NCI-H1417 treated with DMSO at 0.1 percent for 48 hours (cell line): ENCODE data around the gene TMC2.
A peak's percentile ranks its signal among the peaks of the same experiment; 100 is the strongest.
"Not testable (repeated sequence)": the region's sequence is repeated elsewhere in the genome, so short reads cannot be mapped to it uniquely, and the experiment has no call there.

Experiments used
- DNase-seq: peaks from one replicate; lab custom pipeline; 2025; lab: John Stamatoyannopoulos, UW

Gene TMC2, protein sequence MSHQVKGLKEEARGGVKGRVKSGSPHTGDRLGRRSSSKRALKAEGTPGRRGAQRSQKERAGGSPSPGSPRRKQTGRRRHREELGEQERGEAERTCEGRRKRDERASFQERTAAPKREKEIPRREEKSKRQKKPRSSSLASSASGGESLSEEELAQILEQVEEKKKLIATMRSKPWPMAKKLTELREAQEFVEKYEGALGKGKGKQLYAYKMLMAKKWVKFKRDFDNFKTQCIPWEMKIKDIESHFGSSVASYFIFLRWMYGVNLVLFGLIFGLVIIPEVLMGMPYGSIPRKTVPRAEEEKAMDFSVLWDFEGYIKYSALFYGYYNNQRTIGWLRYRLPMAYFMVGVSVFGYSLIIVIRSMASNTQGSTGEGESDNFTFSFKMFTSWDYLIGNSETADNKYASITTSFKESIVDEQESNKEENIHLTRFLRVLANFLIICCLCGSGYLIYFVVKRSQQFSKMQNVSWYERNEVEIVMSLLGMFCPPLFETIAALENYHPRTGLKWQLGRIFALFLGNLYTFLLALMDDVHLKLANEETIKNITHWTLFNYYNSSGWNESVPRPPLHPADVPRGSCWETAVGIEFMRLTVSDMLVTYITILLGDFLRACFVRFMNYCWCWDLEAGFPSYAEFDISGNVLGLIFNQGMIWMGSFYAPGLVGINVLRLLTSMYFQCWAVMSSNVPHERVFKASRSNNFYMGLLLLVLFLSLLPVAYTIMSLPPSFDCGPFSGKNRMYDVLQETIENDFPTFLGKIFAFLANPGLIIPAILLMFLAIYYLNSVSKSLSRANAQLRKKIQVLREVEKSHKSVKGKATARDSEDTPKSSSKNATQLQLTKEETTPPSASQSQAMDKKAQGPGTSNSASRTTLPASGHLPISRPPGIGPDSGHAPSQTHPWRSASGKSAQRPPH

DNA sequence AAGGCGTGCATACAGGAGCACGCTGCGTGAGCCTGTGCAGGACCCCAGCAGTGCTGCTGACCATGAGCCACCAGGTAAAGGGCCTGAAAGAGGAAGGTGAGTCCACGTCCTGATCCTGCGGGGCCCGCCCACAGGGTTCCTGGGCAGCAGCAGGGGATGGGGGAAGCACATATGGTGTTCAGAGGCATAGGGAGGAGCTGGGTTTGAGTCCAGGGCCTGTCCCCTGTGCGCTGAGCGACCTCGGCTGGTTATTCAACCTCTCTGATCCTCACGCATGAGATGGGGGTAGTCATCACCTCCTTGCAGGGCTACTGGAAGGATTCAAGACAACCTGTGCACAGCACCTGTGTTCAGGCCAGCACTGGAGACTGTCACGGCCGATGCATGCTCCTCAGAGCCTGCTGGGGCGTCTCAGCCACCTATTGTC, at the start of gene TMC2:
Gene TMC2 (plus strand): TSS at position 14 of the 427 bp plus-strand sequence. CDS start 49 bp downstream, at position 63.
- no peak for DNase-seq

DNA sequence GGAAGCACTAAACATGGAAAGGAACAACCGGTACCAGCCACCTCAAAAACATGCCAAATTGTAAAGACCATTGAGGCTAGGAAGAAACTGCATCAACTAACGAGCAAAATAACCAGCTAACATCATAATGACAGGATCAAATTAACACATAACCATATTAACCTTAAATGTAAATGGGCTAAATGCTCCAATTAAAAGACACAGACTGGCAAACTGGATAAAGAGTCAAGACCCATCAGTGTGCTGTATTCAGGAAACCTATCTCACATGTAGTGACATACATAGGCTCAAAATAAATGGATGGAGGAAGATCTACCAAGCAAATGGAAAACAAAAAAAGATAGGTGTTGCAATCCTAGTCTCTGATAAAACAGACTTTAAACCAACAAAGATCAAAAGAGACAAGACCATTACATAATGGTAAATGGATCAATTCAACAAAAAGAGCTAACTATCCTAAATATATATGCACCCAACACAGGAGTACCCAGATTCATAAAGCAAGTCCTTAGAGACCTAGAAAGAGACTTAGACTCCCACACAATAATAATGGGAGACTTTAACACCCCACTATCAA, 33.5 kb upstream of the TMC2 start:
- not testable (repeated sequence) for DNase-seq

DNA sequence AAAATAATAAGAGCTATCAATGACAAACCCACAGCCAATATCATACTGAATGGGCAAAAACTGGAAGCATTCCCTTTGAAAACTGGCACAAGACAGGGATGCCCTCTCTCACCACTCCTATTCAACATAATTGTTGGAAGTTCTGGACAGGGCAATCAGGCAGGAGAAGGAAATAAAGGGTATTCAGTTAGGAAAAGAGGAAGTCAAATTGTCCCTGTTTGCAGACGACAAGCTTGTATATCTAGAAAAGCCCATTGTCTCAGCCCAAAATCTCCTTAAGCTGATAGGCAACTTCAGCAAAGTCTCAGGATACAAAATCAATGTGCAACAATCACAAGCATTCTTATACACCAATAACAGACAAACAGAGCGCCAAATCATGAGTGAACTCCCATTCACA, 31.6 kb upstream of the TMC2 start:
- not testable (repeated sequence) for DNase-seq

DNA sequence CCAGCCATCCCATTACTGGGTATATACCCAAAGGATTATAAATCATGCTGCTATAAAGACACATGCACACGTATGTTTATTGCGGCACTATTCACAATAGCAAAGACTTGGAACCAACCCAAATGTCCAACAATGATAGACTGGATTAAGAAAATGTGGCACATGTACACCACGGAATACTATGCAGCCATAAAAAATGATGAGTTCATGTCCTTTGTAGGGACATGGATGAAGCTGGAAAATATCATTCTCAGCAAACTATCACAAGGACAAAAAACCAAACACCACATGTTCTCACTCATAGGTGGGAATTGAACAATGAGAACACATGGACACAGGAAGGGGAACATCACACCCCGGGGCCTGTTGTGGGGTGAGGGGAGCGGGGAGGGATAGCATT, 29.9 kb upstream of the TMC2 start:
- not testable (repeated sequence) for DNase-seq

DNA sequence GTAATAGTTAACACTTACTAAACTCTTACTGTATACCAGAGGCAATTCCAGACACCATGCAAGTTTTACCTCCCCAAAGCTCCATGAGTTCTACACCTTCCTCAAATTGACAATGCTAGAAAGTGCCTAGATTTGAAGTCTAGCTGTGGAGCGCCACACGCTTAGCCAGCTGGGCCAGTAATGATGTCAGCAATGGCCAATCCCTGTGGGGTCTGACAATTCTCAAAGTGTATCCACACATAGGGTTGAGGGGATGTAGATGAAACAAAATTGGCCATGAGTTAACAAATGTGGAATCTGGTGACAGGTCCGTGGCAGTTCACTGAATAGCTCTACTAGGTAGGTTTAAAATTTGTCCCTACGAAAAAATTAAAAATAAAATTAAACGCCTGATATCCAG, 28.9 kb upstream of the TMC2 start:
- no peak for DNase-seq

DNA sequence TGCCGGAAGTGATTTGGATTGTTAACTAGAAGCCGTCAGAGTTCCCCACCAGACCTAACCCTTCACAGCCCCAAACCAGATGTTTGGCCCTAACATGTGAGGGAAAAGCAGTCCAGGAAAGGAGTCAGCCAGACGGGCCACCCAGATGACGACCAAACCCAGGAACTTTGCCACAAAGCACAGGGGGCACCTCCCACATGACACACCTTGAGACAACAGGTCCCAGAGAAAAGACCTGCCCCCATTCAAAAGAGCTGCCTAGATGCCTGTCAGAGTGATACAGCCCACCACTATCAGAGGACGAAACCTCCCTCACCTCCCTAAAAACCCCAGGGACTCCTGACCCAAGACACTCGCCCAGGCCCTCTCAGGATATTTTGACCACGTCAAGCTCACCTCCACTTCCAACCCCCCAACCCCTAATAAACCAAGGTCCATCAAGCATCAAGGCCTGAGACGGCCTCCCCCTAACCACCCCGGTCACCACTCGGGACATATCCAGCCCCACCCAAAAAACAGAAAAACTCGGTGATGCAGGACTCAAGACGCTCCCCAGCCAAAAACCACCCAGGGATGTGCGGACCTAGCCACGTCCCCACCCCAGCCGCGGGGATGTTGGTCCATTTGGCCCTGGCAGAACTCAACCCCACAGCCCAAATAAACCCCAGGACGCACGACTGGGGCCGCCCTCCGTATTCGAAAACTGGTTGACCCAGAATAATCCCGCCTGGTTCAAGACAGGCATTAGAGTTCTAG, 28.3 kb upstream of the TMC2 start:
- DNase-seq, result no peak

DNA sequence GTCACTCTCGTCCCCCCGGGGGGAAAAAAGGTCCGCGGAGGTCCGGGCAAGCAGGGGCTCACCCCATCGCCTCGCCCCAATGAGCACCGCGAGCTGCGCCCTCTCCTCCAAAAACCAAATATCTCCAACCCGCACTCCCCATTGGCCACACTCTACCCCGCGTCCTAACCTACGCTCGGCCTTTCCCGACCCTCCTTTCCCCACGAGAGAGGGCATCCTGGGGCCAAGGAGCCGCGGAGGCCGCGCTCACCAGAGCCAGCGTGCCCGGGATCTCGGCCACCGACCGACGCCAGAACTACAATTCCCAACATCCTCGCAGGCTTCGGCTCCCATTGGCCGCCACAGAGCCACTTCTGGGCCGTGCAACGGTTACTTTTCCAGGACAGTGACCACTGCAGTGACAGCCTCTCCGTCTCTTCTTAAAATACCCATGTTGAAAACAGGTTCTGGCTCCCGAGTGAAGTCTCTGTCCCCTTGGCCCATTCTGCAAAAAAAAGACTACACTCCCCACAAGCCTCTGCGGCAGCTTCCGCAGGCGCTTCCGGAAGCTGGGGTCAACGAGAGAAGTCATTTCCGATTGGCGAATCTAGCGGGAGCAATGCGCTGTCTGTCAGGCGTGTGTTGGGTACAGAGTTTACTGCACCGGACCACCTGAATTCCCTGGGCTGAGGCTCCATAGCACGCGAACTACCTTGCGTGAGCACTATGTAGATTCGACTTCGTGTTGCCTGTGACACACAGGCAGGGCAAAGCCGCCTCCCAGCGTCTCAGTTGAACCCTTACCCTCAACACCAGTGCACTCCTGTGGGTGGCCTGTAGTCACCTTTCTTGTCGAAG, 27.5 kb upstream of the TMC2 start, which contains the start of gene ZNF343:
Gene ZNF343 (minus strand): TSS at position 285 of the 837 bp plus-strand sequence. CDS start 15,020 bp downstream, outside the sequence.
- DNase-seq, result peak; percentile 87

DNA sequence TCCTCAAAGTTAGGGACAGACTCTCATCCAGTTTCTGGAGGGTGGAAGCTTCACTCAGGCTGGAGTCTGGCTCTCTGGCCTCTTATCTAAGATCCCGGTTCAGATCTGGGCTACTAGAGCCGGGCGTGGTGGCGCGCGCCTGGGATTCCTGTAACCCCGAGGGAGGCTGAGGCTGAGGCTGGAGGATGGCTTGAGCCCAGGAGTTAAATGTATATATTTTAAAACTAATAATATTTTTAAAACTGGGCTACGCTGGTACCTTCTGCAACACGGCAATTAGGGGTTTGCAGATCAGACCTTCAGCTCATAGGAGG, 26.9 kb upstream of the TMC2 start:
- no peak for DNase-seq

DNA sequence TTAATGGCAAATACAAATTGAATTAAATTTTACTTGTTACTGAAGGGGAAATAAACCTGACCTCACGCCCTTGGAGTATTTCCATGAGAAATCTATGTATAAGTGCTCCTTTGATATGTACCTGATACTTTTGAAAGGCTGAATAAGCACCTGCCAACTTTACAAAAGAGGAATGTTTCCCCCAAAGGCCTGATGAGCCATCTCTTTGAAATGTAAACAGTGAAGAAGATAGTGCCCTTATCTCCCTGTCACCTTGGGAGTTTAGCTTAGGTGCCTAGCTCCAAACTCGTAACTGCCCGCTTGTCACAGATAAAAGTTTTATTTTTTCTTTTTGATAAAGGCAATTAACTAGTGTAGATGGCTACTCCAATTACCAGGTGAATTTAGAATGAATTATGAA, 26.6 kb upstream of the TMC2 start:
- DNase-seq, result no peak

DNA sequence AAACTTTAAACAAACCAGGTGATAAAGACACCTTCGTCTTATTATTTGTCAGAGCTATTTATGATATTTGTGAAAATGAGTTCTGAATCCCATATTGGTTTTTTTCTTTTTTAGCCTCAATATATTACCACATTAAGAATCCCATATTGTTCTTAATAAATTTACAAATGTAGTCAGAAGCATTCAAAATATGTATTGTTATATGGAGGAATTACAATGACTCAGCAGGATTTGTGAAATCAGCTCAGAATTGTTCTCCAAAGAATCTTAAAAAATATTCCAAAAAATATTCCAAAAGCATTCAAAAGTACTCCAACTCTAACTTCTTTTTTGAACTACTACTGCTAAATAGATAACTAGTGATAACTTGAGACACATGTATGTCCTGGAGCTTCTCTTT, 21.2 kb upstream of the TMC2 start:
- no peak for DNase-seq

DNA sequence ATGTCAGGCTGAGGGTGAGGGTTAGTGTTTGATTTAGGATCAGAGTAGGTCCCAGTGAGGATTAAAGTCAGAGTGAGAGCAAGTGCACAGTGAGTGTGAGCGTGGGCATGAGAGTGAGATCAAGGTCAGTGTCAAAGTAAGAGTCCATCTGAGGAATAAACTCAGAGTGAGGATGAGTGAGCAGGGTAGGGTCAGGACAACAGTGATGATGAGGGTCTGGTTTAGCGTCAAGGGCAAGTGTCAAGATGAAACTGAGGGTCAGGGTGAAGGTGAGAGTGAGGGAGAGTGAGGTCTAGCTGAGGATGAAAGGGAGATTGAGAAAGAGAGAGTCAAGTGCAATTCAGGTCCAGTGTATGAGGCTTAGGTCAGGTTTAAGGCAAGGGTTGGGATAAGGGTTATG, 20.0 kb upstream of the TMC2 start:
- no peak for DNase-seq

DNA sequence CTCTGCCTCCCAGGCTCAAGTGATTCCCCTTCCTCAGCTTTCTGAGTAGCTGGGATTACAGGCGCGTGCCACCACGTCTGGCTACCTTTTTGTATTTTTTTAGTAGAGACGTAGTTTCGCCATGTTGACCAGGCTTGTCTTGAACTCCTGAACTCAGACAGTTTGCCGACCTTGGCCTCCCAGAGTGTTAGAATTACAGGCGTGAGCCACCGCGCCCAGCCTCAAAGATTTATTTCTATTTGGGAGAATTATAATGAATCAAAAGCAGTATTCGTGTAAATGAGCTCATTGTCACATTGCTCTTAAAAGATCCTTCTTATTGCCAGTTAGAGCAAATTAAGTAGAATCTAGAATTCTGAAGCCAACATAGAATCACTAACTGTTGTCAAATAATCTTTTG, 18.3 kb upstream of the TMC2 start:
- DNase-seq, result no peak

DNA sequence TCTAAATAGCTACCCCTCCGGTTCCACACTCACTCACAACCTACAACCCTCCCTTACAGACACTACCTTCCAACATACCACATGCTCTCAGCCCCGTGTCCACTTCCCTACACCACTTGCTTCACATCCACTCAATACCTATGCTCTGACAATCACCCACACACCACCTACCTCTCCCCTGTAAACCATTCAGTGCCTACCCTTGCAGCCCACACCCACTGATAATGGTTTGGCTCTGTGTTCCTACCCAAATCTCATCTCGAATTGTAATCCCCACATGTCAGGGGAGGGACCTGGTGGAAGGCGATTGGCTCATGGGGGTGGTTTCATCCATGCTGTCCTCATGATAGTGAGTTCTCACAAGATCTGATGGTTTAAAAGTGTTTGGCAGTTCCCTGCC, 17.8 kb upstream of the TMC2 start:
- DNase-seq, result no peak

DNA sequence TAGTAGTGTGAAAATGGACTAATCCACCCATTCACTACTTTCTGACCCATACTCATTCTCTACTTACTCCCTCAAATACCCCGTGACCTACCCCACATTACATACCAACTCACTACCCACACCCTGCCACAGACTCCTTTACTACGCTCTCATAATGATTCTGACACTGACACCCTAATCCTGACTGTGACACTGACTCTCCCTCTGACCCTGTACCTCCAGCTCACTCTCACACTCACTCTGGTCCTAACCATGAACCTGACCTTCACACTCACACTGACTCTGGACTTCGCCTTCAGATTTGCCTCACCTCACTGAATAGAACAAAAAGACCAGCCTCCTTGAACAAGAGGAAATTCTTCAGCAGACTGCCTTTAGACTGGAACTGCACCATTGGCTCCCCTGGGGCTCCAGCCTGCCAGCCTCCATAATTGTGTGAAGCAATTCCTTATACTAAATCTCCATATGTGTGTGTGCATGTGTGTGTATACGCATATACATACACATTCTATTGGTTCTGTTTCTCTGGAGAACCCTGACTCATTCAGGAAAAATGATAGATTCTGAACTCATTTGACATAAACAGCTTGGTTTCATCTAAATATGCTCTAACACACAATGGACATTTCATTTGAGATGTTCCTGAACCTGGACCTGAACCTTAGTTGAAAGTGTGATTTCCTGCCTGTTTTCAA, 17.1 kb upstream of the TMC2 start:
- DNase-seq, result no peak

DNA sequence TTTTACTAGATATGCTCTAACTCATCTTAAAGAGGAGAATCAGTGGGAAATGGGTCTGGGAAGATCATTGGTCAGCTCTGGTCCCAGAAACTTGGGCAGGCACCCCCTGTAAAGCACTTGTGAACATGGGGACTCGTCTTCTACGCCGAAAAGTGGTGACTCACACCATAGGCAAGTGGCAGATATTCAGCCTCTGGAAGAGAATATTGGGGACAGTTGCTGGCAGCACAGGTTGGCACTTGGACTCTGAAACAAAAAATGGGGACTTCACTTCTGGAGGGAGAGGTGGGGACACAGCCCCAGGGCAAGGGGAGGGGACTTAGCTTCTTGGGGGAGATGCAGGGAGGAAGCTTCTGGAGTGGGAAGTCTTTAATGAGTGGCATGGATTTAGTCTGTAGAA, 15.8 kb upstream of the TMC2 start:
- DNase-seq, result no peak

DNA sequence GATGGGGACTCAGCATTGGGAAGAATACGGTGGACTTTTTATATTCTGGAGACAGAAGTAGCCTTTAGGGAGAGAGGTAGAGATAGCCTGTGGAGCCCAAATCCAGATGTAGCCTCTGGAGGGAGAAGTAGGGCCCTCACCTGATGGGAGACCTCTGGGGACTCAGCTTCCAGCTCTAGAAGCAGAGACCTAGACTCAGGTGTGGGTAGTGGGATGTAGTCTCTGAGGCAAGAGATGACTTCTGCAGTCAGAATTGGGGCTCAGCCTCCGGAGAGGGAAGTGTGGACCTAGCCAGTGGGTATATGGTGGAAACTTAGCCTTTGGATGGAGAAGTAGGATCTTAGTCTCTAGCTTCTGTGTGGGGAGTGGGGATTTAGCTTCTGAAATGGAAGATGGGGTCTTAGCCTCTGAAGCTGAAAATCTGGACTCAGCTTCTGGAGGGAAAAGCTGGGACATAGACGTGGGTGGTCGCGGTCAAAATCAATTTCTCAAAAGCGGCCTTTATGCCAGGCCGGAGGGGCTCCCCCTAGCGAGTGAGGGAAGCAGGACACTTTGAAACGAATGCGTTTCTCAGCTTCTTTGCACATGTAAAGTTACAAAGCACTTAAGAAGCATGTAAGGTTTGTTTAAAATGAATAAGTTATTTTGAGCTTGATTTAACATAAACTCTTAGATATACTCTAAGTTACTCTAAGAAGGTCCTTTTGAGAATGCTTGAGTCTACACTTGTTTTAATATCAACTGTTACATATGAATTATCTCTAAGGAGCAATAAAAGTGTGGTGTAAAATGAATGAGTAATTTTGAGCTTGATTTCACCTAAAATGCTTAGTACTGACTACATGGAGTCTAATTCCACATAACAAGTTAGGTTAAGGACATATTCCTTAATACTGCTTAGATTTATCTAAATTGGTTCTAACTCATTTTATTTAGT, 14.7 kb upstream of the TMC2 start:
- DNase-seq, result no peak

DNA sequence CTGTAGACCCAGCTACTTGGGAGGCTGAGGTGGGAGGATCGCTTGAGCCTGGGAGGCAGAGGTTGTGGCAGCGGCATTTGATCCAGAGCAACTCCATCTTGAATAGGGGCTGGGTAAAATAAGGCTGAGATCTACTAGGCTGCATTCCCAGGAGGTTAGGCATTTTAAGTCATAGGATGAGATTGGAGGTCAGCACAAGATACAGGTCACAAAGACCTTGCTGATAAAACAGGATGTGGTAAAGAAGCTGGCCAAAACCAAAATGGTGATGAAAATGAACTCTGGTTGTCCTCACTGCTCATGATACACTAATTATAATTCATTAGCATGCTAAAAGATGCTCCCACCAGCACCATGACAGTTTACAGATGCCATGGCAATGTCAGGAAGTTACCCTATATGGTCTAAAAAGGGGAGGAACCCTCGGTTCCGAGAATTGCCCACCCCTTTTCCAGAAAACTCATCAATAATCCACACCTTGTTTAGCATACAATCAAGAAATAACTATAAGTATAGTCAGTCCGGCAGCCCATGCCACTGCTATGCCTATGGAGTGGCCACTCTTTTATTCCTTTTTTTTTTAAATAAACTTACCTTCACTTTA, 13.4 kb upstream of the TMC2 start:
- not testable (repeated sequence) for DNase-seq

DNA sequence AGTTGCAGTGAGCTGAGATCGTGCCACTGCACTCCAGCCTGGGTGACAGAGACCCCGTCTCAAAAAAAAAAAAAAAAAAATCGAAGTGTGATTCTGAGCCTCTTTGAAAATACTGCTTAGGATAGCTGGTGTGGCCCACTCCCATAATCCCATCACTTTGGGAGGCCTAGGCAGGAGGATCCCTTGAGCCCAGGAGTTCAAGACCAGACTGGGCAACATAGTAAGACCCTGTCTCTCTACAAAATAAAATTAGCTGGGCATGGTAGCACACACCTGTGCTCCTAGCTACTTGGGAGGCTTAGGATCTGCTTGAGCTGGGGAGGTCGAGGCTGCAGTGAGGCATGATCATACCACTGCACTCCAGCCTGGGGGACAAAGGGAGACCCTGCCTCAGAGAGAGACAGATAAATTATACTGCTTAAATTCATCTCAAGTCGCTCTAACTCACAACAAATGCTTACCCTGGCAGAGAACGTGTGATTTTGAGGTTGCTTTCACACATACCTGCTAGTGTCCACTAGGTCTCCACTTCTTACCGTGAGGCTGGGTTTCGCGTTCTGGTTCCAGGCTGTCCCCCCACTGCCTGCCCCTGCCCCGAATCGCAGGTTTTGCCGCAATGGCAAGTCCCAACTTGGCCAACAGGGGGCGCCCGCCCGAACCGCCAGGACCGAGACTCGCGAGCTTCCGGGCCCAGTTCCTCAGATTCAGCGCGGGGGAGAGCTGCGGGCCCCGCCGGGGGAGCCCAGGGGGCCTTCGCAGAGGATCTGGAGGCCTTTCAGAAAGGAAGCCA, 12.3 kb upstream of the TMC2 start:
- DNase-seq, result peak; percentile 70
